ENCODE results near the gene FAM156B. TPM values are rescaled to one million over a fixed set of nuclear protein-coding genes. Genes with fewer than 3 reads are reported as not detected.
"Not testable (repeated sequence)": the region's sequence is repeated elsewhere in the genome, so short reads cannot be mapped to it uniquely, and the experiment has no call there.

The FAM156B gene
- total RNA-seq, 2 donors from 2014 or later, result 8.0 to 44.8 TPM

DNA sequence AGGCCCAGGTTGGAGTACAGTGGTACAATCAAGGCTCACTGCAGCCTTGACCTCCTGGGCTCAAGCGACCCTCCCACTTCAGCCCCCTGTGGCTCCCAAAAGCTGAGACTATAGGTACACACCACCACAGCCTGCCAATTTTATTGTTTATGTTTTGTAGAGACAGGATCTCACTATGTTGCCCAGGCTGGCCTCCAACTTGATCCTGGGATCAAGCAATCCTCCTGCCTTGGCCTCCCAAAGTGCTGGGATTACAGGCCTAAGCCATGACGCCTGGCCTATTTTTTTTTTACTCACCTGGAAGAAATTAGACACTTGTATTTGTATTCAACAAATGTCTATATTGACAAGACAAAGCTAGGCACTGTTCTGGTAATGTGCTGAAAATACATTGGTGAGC lies 36.1 kb downstream of the FAM156B start:
- DNase-seq, result peak in 1 of 4 donors; percentile 3
- intact Hi-C loops (cut with DNase I), result no loop called here
- 85 to 88% methylated on average over 2 of the region's 2 CpGs for WGBS, 2 donors

GRCh38 chrX:52933976-52934703 lies 37.0 kb downstream of the FAM156B start:
- Histone ChIP-seq H3K4me3 (peak overlapping the region; percentile 4 to 34), H3K27ac (peak overlapping the region; percentile 22 to 95 (median 91)), H3K9me3 (no peaks in the 10 kb centered on the region), H3K36me3 (replicated peaks in 1 of 2; ENCODE audit: insufficient read depth in 1 of 2, low read depth in 2 of 2) (no peaks in the 10 kb centered on the region), H3K27me3 (no peaks in the 10 kb centered on the region), H3K4me1 (no peaks in the 10 kb centered on the region)
- no peak for ATAC-seq
- WGBS, 2 donors, result 1 to 2% methylated on average over 27 of the region's 27 CpGs
- intact Hi-C loops (cut with DNase I), result no loop called here
- TF ChIP-seq POLR2A (IDR thresholded peaks at IDR 0.05), result no peak
- TF ChIP-seq CTCF (IDR thresholded peaks at IDR 0.05), result no peak
- no peak for DNase-seq

More for the DNA sequence above, 36.1 kb downstream of the FAM156B start:
- ATAC-seq, result no peak
- Histone ChIP-seq H3K27ac (no peak overlapping the region), H3K36me3 (replicated peaks in 1 of 2; ENCODE audit: insufficient read depth in 1 of 2, low read depth in 2 of 2) (no peaks in the 10 kb centered on the region), H3K27me3 (no peaks in the 10 kb centered on the region), H3K4me3 (no peak overlapping the region), H3K9me3 (no peaks in the 10 kb centered on the region), H3K4me1 (no peaks in the 10 kb centered on the region)
- no peak for TF ChIP-seq CTCF (IDR thresholded peaks at IDR 0.05)
- no peak for TF ChIP-seq POLR2A (IDR thresholded peaks at IDR 0.05)

DNA sequence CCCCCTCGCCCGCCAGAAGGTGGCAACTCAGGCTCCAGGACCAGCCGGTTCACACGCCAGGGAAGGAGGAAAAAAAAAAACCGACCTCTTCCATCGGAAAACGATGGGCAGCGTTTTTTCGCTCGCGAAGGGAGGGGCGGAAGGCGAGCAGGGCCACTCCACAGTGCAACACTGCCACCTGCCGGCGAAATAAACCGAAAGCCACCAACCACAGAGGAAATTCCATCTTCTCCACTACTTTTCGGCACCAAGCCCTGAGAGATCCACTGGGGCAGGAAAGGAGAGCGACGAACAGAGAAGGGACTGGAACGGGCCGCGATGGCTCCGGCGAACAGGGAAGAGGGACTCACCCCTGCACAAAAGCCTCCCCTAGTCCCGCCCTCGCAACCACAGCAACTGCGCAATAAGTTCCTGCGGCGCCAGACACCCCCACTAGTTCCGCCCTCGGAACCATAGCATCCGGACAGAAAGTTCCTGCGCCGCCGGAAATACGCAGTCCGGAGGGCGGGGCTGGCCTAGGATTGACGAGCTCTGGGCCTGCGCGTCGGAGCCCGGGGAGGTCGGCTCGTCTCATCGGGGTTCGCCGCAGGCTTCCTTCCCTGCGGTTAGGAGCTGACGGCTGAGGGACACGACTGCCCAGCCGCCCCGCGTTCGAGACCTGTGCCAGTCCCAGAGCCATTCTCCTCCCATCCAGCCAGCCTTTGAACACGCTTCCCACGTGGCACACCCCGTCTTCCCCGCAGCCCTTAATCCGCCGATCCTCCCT lies 37.8 kb downstream of the FAM156B start:
- H3K27ac ChIP-seq, result peak overlapping the region; percentile 83 to 95 (median 91)
- H3K9me3 ChIP-seq, result no peaks in the 10 kb centered on the region
- H3K4me1 ChIP-seq, result no peaks in the 10 kb centered on the region
- H3K27me3 ChIP-seq, result no peaks in the 10 kb centered on the region
- peak; percentile 97 for ATAC-seq
- WGBS, 2 donors, result 0 to 1% methylated on average over 15 to 50 of the region's 61 CpGs
- TF ChIP-seq CTCF (IDR thresholded peaks at IDR 0.05) (peak; percentile 55 to 100 (median 99)), POLR2A (IDR thresholded peaks at IDR 0.05) (peak; percentile 66 to 86 (median 84))
- DNase-seq, result peak; percentile 91 to 98 (median 96)
- intact Hi-C loops (cut with DNase I), result no loop called here
- peak overlapping the region; percentile 34 to 42 for H3K4me3 ChIP-seq
- H3K36me3 ChIP-seq (replicated peaks in 1 of 2; ENCODE audit: insufficient read depth in 1 of 2, low read depth in 2 of 2), result no peaks in the 10 kb centered on the region

DNA sequence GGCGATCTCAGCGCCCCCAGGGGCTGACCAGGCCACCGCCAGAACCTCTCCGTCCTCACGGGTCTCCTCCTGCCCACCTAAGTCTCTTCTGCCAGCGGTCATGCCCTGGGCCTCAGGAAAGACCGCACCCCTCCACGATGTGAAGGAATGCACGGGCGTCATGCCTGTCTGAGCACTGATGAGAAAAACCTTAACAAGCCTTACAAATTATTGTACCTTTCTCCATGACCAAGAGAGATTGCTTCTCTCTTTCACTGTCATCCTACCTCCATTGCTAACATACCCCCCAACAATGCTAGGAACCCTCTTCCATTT lies 38.3 kb downstream of the FAM156B start:
- intact Hi-C loops (cut with DNase I); H3K36me3 ChIP-seq (replicated peaks in 1 of 2; ENCODE audit: insufficient read depth in 1 of 2, low read depth in 2 of 2); H3K9me3 ChIP-seq; H3K27me3 ChIP-seq; H3K4me1 ChIP-seq; DNase-seq: not testable (repeated sequence)
- Histone ChIP-seq H3K27ac (peak overlapping the region; percentile 83 to 95 (median 91)), H3K4me3 (peak overlapping the region; percentile 34 to 42)
- ATAC-seq, result peak; percentile 5
- WGBS, 2 donors, result 0 to 14% methylated on average over 5 to 9 of the region's 10 CpGs

GRCh38 chrX:52940704-52941103 lies 43.6 kb downstream of the FAM156B start:
- H3K9me3 ChIP-seq, result not testable (repeated sequence)
- WGBS, 2 donors, result no CpG with 5 or more reads among the region's 4 CpGs

GRCh38 chrX:52941728-52942127 lies 44.6 kb downstream of the FAM156B start:
- intact Hi-C loops (cut with DNase I); DNase-seq; H3K27ac ChIP-seq; ATAC-seq; H3K4me1 ChIP-seq; H3K9me3 ChIP-seq; H3K36me3 ChIP-seq (replicated peaks in 1 of 2; ENCODE audit: insufficient read depth in 1 of 2, low read depth in 2 of 2); H3K4me3 ChIP-seq; H3K27me3 ChIP-seq: not testable (repeated sequence)
- no CpG with 5 or more reads among the region's 10 CpGs for WGBS, 2 donors

More at GRCh38 chrX:52940704-52941103, 43.6 kb downstream of the FAM156B start:
- ATAC-seq; H3K4me1 ChIP-seq; H3K27me3 ChIP-seq; H3K36me3 ChIP-seq (replicated peaks in 1 of 2; ENCODE audit: insufficient read depth in 1 of 2, low read depth in 2 of 2); intact Hi-C loops (cut with DNase I); DNase-seq; H3K4me3 ChIP-seq; H3K27ac ChIP-seq: not testable (repeated sequence)

- WGBS, 2 donors, result no CpG with 5 or more reads among the region's 14 CpGs
- H3K27ac ChIP-seq; H3K27me3 ChIP-seq; H3K4me3 ChIP-seq; H3K36me3 ChIP-seq (replicated peaks in 1 of 2; ENCODE audit: insufficient read depth in 1 of 2, low read depth in 2 of 2); DNase-seq; ATAC-seq; H3K9me3 ChIP-seq; H3K4me1 ChIP-seq; intact Hi-C loops (cut with DNase I): not testable (repeated sequence)
Observed at GRCh38 chrX:52945838-52946494, 48.8 kb downstream of the FAM156B start.

- intact Hi-C loops (cut with DNase I); DNase-seq; H3K27ac ChIP-seq; H3K36me3 ChIP-seq (replicated peaks in 1 of 2; ENCODE audit: insufficient read depth in 1 of 2, low read depth in 2 of 2); H3K27me3 ChIP-seq; H3K4me1 ChIP-seq; H3K4me3 ChIP-seq; ATAC-seq; H3K9me3 ChIP-seq: not testable (repeated sequence)
- no CpG with 5 or more reads among the region's 16 CpGs for WGBS, 2 donors
Observed at GRCh38 chrX:52947501-52947900, 50.4 kb downstream of the FAM156B start.

Measured in body of pancreas (tissue), 4 donors.